ENCODE data around the gene ATRN. TPM values are rescaled to one million over a fixed set of nuclear protein-coding genes. Genes with fewer than 3 reads are reported as not detected.

Gene ATRN
- total RNA-seq, 1 experiment from 2014 or later: 28.3 TPM

GRCh38 chr20:3559231-3559630 is 88.4 kb downstream of the ATRN start:
- H3K36me3 Mint-ChIP-seq (ENCODE audit: insufficient read depth, unreplicated experiment): peaks cover 3% of the 10 kb centered on the region
- DNase-seq: no peak
- H3K9me3 Mint-ChIP-seq (ENCODE audit: low read depth, unreplicated experiment): no peaks in the 10 kb centered on the region
- H3K4me1 Mint-ChIP-seq (ENCODE audit: low read depth, unreplicated experiment): no peaks in the 10 kb centered on the region
- H3K27ac Mint-ChIP-seq (ENCODE audit: unreplicated experiment): no peak overlapping the region
- intact Hi-C loops (cut with micrococcal nuclease; ENCODE audit: unreplicated experiment): no loop called here
- CTCF ChIA-PET: no interaction called here
- H3K27me3 Mint-ChIP-seq (ENCODE audit: unreplicated experiment): no peaks in the 10 kb centered on the region
- no peak overlapping the region for H3K4me3 Mint-ChIP-seq (ENCODE audit: low read depth, unreplicated experiment)
- TF ChIP-seq CTCF (IDR thresholded peaks at IDR 0.05; ENCODE audit: unreplicated experiment): no peak
- BruUV-seq (replicated peaks): no TSS peak

DNA sequence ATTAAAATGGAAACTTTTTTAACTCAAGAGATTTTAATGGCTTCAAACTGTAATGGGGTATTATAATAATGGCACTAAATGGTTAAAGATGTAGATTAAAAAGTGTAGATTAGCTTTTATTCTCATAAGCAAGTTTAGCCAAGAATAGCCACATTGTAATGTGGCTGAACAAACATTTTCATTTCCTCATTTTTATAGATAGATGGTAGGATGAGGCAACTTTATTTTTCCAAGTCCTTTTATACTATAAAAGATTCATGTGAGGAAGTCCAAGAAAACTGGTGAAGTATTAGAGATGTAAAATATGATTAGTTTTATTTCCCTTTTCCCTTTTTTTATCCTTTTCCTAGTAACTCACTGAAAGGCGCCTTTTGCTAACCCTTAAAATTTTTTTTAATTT is 88.8 kb downstream of the ATRN start:
- Mint-ChIP-seq H3K4me1 (ENCODE audit: low read depth, unreplicated experiment) (no peaks in the 10 kb centered on the region), H3K4me3 (ENCODE audit: low read depth, unreplicated experiment) (no peak overlapping the region), H3K27ac (ENCODE audit: unreplicated experiment) (no peak overlapping the region), H3K36me3 (ENCODE audit: insufficient read depth, unreplicated experiment) (peaks cover 4% of the 10 kb centered on the region), H3K9me3 (ENCODE audit: low read depth, unreplicated experiment) (no peaks in the 10 kb centered on the region), H3K27me3 (ENCODE audit: unreplicated experiment) (no peaks in the 10 kb centered on the region)
- TF ChIP-seq CTCF (IDR thresholded peaks at IDR 0.05; ENCODE audit: unreplicated experiment): no peak
- no TSS peak for BruUV-seq (replicated peaks)
- intact Hi-C loops (cut with micrococcal nuclease; ENCODE audit: unreplicated experiment): no loop called here
- DNase-seq: no peak
- CTCF ChIA-PET: no interaction called here

DNA sequence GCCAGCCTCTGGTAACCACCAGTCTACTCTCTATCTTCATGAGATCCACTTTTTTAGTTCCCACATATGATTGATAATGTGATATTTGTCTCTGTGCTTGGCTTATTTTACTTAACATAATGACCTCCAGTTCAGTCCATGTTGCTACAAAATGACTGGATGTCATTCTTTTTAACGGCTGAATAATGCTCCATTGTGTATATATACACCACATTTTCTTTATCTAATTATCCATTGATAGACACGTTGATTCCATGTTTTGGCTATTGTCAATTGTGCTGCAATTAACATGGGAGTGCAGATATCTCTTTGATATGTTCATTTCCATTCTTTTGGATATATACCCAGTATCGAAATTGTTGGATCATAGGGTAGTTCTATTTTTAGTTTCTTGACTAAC is 89.3 kb downstream of the ATRN start:
- no TSS peak for BruUV-seq (replicated peaks)
- intact Hi-C loops (cut with micrococcal nuclease; ENCODE audit: unreplicated experiment): no loop called here
- no peak overlapping the region for H3K27ac Mint-ChIP-seq (ENCODE audit: unreplicated experiment)
- no peak for TF ChIP-seq CTCF (IDR thresholded peaks at IDR 0.05; ENCODE audit: unreplicated experiment)
- DNase-seq: no peak
- CTCF ChIA-PET: no interaction called here
- no peaks in the 10 kb centered on the region for H3K9me3 Mint-ChIP-seq (ENCODE audit: low read depth, unreplicated experiment)
- H3K27me3 Mint-ChIP-seq (ENCODE audit: unreplicated experiment): no peaks in the 10 kb centered on the region
- peaks cover 4% of the 10 kb centered on the region for H3K36me3 Mint-ChIP-seq (ENCODE audit: insufficient read depth, unreplicated experiment)
- no peaks in the 10 kb centered on the region for H3K4me1 Mint-ChIP-seq (ENCODE audit: low read depth, unreplicated experiment)
- no peak overlapping the region for H3K4me3 Mint-ChIP-seq (ENCODE audit: low read depth, unreplicated experiment)

DNA sequence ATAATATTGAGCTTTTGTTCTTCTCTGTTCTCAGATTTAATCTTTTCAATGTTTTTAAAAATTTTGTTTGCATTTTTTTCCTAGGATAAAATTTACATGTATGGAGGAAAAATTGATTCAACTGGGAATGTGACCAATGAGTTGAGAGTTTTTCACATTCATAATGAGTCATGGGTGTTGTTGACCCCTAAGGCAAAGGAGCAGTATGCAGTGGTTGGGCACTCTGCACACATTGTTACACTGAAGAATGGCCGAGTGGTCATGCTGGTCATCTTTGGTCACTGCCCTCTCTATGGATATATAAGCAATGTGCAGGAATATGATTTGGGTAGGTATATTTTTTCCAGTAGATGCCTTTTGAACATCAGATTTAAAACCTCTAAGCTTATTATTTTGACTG is 89.8 kb downstream of the ATRN start:
- Mint-ChIP-seq H3K27me3 (ENCODE audit: unreplicated experiment) (no peaks in the 10 kb centered on the region), H3K27ac (ENCODE audit: unreplicated experiment) (no peak overlapping the region), H3K9me3 (ENCODE audit: low read depth, unreplicated experiment) (no peaks in the 10 kb centered on the region), H3K36me3 (ENCODE audit: insufficient read depth, unreplicated experiment) (peaks cover 4% of the 10 kb centered on the region), H3K4me1 (ENCODE audit: low read depth, unreplicated experiment) (no peaks in the 10 kb centered on the region), H3K4me3 (ENCODE audit: low read depth, unreplicated experiment) (no peak overlapping the region)
- no peak for DNase-seq
- no TSS peak for BruUV-seq (replicated peaks)
- no peak for TF ChIP-seq CTCF (IDR thresholded peaks at IDR 0.05; ENCODE audit: unreplicated experiment)
- intact Hi-C loops (cut with micrococcal nuclease; ENCODE audit: unreplicated experiment): no loop called here
- CTCF ChIA-PET: no interaction called here

Data from Calu3 (cell line).